Motor neuron (in vitro differentiated cells): ENCODE data around the gene SCAF8. TPM values are rescaled to one million over a fixed set of nuclear protein-coding genes. Genes with fewer than 3 reads are reported as not detected.
A peak's percentile ranks its signal among the peaks of the same experiment; 100 is the strongest.
"Not testable (repeated sequence)": the region's sequence is repeated elsewhere in the genome, so short reads cannot be mapped to it uniquely, and the experiment has no call there.

Experiments
- ATAC-seq, 8 experiments: fragments of 200-7000 bp; cut with Tn5 transposase; replicated peaks in 6 of 8; 2 replicates each; pipeline ENCODE4 v1.8.0; 2021; ENCODE audit warnings: mild to moderate bottlenecking in 8 of 8, moderate library complexity in 8 of 8
- H3K27ac ChIP-seq, 2 donors: fragments of 250-450 bp; sonication (Bioruptor Pico); 2 replicates each; pipeline ENCODE4 v1.9.0; 2021; ENCODE audit warnings: antibody characterized with exemption in 2 of 2, mild to moderate bottlenecking in 2 of 2, moderate library complexity in 1 of 2
- H3K4me1 ChIP-seq, 2 donors: fragments of 250-450 bp; sonication (Bioruptor Pico); replicated peaks in 1 of 2; 2 replicates each; pipeline ENCODE4 v1.6.1; 2021; ENCODE audit warnings: antibody characterized with exemption in 2 of 2, mild to moderate bottlenecking in 2 of 2, moderate library complexity in 1 of 2
- H3K4me3 ChIP-seq, 5 donors: fragments of 250-450 bp; sonication (Bioruptor Pico); 2 replicates each; pipeline ENCODE4 v1.9.0; 2021; ENCODE audit warnings: antibody characterized with exemption in 5 of 5, mild to moderate bottlenecking in 5 of 5, moderate library complexity in 4 of 5
- WGBS, 10 experiments: fragments of 450-650 bp; shearing (Covaris generic); methylation state at CpG; one replicate each; pipeline ENCODE4 v1.0.0; 2022; 5-methylcytosine and 5-hydroxymethylcytosine counted together
- in situ Hi-C, 9 experiments: fragments of 400-800 bp; cut with MboI; loops; one replicate each; pipeline ENCODE4 v1.15.0; 2021; ENCODE audit warnings: low sequenced_read_pairs in 9 of 9, low pct_unique_long_range_greater_than_20kb in 2 of 9; ENCODE audit not compliant: unreplicated experiment in 9 of 9
- total RNA-seq, 8 experiments: library from RNA; unstranded; fragments of 300-600 nt; gene quantifications; 2 replicates each; pipeline versions ENCODE4 v1.2.3 to v1.2.4, GENCODE V29; 2022

SCAF8 gene
- total RNA-seq, 8 experiments from 2014 or later, result 20.4 to 54.1 (median 39.6) TPM

GRCh38 chr6:154716350-154716749 is 16.9 kb upstream of the SCAF8 start:
- H3K4me3 ChIP-seq, H3K4me1 ChIP-seq, ATAC-seq, in situ Hi-C loops, H3K27ac ChIP-seq: not testable (repeated sequence)
- WGBS, 10 experiments, result 58 to 93% (median 86%) methylated on average over 2 to 8 of the region's 8 CpGs

- Histone ChIP-seq H3K4me3 (no peak overlapping the region), H3K27ac (no peak overlapping the region), H3K4me1 (no peaks in the 10 kb centered on the region)
- WGBS, 10 experiments, result 7 to 100% (median 78%) methylated on average over 1 to 4 of the region's 4 CpGs; no CpG with 5 or more reads in 2 of the 10 experiments
- ATAC-seq, result no peak
- in situ Hi-C loops, result no loop called here
These were observed 13.8 kb upstream of the SCAF8 start for GRCh38 chr6:154719433-154719832.

- in situ Hi-C loops, result no loop called here
- Histone ChIP-seq H3K4me1 (no peaks in the 10 kb centered on the region), H3K27ac (no peak overlapping the region), H3K4me3 (no peak overlapping the region)
- 0 to 83% (median 37%) methylated on average over 1 of the region's 1 CpG; no CpG with 5 or more reads in 6 of the 10 experiments for WGBS, 10 experiments
- ATAC-seq, result no peak
These were observed 13.4 kb upstream of the SCAF8 start for GRCh38 chr6:154719854-154720253.

- Histone ChIP-seq H3K4me3 (no peak overlapping the region), H3K27ac (no peak overlapping the region), H3K4me1 (no peaks in the 10 kb centered on the region)
- WGBS, 10 experiments, result 0 to 100% (median 80%) methylated on average over 1 to 6 of the region's 6 CpGs; no CpG with 5 or more reads in 3 of the 10 experiments
- in situ Hi-C loops, result no loop called here
- ATAC-seq, result peak in 1 of 8 experiments; percentile 54
These were observed 11.8 kb upstream of the SCAF8 start for GRCh38 chr6:154721460-154721859.

GRCh38 chr6:154726887-154727286 is 6.3 kb upstream of the SCAF8 start:
- WGBS, 10 experiments, result 80 to 100% (median 86%) methylated on average over 1 of the region's 1 CpG; no CpG with 5 or more reads in 7 of the 10 experiments
- H3K4me1 ChIP-seq, result peaks cover 2 to 3% of the 10 kb centered on the region in 2 donors
- in situ Hi-C loops, result no loop called here
- H3K27ac ChIP-seq, result no peak overlapping the region
- H3K4me3 ChIP-seq, result no peak overlapping the region
- no peak for ATAC-seq

GRCh38 chr6:154731296-154732218 is 1.7 kb upstream of the SCAF8 start:
- no peak for ATAC-seq
- Histone ChIP-seq H3K27ac (no peak overlapping the region), H3K4me1 (peaks cover 22 to 25% of the 10 kb centered on the region in 2 donors), H3K4me3 (no peak overlapping the region)
- WGBS, 10 experiments, result 75 to 100% (median 94%) methylated on average over 1 to 21 of the region's 24 CpGs
- in situ Hi-C loops, result no loop called here

- 3 to 42% (median 17%) methylated on average over 5 to 15 of the region's 26 CpGs; no CpG with 5 or more reads in 2 of the 10 experiments for WGBS, 10 experiments
- in situ Hi-C loops, result no loop called here
- peaks cover 22 to 29% of the 10 kb centered on the region in 2 donors for H3K4me1 ChIP-seq
- peak overlapping the region; percentile 99 to 100 for H3K27ac ChIP-seq
- H3K4me3 ChIP-seq, result peak overlapping the region; percentile 65 to 92 (median 89)
- ATAC-seq, result peak in 4 of 8 experiments; percentile 1
These were observed 556 bp upstream of the SCAF8 start for GRCh38 chr6:154732538-154733182.

GRCh38 chr6:154733626-154734382 is 588 bp downstream of the SCAF8 start:
- H3K4me1 ChIP-seq, result peaks cover 25 to 37% of the 10 kb centered on the region in 2 donors
- peak overlapping the region; percentile 65 to 92 (median 89) for H3K4me3 ChIP-seq
- peak overlapping the region; percentile 99 to 100 for H3K27ac ChIP-seq
- 0% methylated on average over 1 to 6 of the region's 71 CpGs; no CpG with 5 or more reads in 7 of the 10 experiments for WGBS, 10 experiments
- peak; percentile 83 to 88 (median 88) for ATAC-seq
- in situ Hi-C loops, result no loop called here

- in situ Hi-C loops, result no loop called here
- Histone ChIP-seq H3K27ac (no peak overlapping the region), H3K4me3 (no peak overlapping the region), H3K4me1 (peaks cover 26 to 41% of the 10 kb centered on the region in 2 donors)
- 43 to 100% (median 72%) methylated on average over 2 to 4 of the region's 4 CpGs; no CpG with 5 or more reads in 1 of the 10 experiments for WGBS, 10 experiments
- ATAC-seq, result no peak
These were observed 3.5 kb downstream of the SCAF8 start for GRCh38 chr6:154736618-154737259.

- H3K4me1 ChIP-seq, result peaks cover 21 to 35% of the 10 kb centered on the region in 2 donors
- WGBS, 10 experiments, result 20 to 100% (median 94%) methylated on average over 1 to 3 of the region's 9 CpGs; no CpG with 5 or more reads in 5 of the 10 experiments
- no peak for ATAC-seq
- H3K4me3 ChIP-seq, result no peak overlapping the region
- no peak overlapping the region for H3K27ac ChIP-seq
- in situ Hi-C loops, result no loop called here
These were observed 4.2 kb downstream of the SCAF8 start for GRCh38 chr6:154737424-154737823.

GRCh38 chr6:154738551-154738961 is 5.3 kb downstream of the SCAF8 start:
- ATAC-seq, result no peak
- peaks cover 21 to 34% of the 10 kb centered on the region in 2 donors for H3K4me1 ChIP-seq
- in situ Hi-C loops, result no loop called here

GRCh38 chr6:154740658-154741057 is 7.4 kb downstream of the SCAF8 start:
- in situ Hi-C loops, result no loop called here
- Histone ChIP-seq H3K27ac (no peak overlapping the region), H3K4me1 (peaks cover 14 to 25% of the 10 kb centered on the region in 2 donors), H3K4me3 (no peak overlapping the region)
- no peak for ATAC-seq
- WGBS, 10 experiments, result 92 to 100% (median 98%) methylated on average over 1 to 5 of the region's 5 CpGs; no CpG with 5 or more reads in 4 of the 10 experiments

More at GRCh38 chr6:154738551-154738961, 5.3 kb downstream of the SCAF8 start:
- Histone ChIP-seq H3K27ac (no peak overlapping the region), H3K4me3 (no peak overlapping the region)
- WGBS, 10 experiments, result 45 to 92% (median 58%) methylated on average over 1 to 3 of the region's 3 CpGs
